Left lung (tissue), 10 donors: ENCODE data around the gene POLD4. TPM values are rescaled to one million over a fixed set of nuclear protein-coding genes. Genes with fewer than 3 reads are reported as not detected.

ENCODE experiments used
- ATAC-seq: fragments of 200-7000 bp; cut with Tn5 transposase; one replicate; pipeline ENCODE4 v1.9.1; 2020; ENCODE audit warnings: moderate library complexity
- DNase-seq, 4 donors: peaks; one replicate each; pipeline ENCODE4 v3.0.0-alpha.2; 2013 to 2020
- H3K27ac ChIP-seq, 2 donors: fragments of 200-600 bp; sonication (generic) in 1 of 2; one replicate each; pipeline versions ENCODE4 v1.5.0 to v1.8.0; 2020 to 2021
- H3K27me3 ChIP-seq, 2 donors: fragments of 200-600 bp; sonication (generic) in 1 of 2; one replicate each; pipeline versions ENCODE4 v1.5.0 to v1.8.0; 2020 to 2021
- H3K36me3 ChIP-seq, 2 donors: fragments of 200-600 bp; sonication (generic) in 1 of 2; one replicate each; pipeline versions ENCODE4 v1.5.0 to v1.8.0; 2020 to 2021
- H3K4me1 ChIP-seq, 2 donors: fragments of 200-600 bp; one replicate each; pipeline ENCODE4 v1.8.0; 2021
- H3K4me3 ChIP-seq, 2 donors: fragments of 200-600 bp; sonication (generic) in 1 of 2; one replicate each; pipeline versions ENCODE4 v1.5.0 to v1.8.0; 2020 to 2021; ENCODE audit warnings: mild to moderate bottlenecking in 1 of 2
- H3K9me3 ChIP-seq, 2 donors: fragments of 200-600 bp; sonication (generic) in 1 of 2; one replicate each; pipeline versions ENCODE4 v1.5.0 to v1.8.0; 2020 to 2021
- intact Hi-C, 2 donors: fragments of 100-400 bp; cut with DNase I; formaldehyde crosslinking; loops; one replicate each; pipeline versions ENCODE4 v1.11.2 to v1.14.2; 2022
- polyA plus RNA-seq, 6 donors: library from polyadenylated mRNA; unstranded; fragments of 120-200 nt; gene quantifications; one replicate each; pipeline ENCODE4 v1.2.1, GENCODE V29; 2013; ENCODE audit not compliant: insufficient read length in 6 of 6
- total RNA-seq, 2 donors: library from RNA; stranded (reverse); fragmentation: NEBNext Ultra II Directional; extraction: Animal tissue kit (Norgen Biotek cat#: 25700); gene quantifications; one replicate each; pipeline ENCODE4 v1.2.1, GENCODE V29; 2021
- TF ChIP-seq, protein P1 (sequence below), 2 donors: fragments of 200-600 bp; sonication (generic) in 1 of 2; IDR thresholded peaks; one replicate each; pipeline versions ENCODE4 v1.5.0 to v1.8.0; 2021; ENCODE audit warnings: antibody characterized with exemption in 2 of 2
- donor health status: DM: no; HTN: yes; CAD: no.
- donor health status: DM: no; HTN: no; CAD: no.

The POLD4 gene
- total and polyA plus RNA-seq, 8 donors: 26.7 to 77.3 (median 33.8) TPM

DNA sequence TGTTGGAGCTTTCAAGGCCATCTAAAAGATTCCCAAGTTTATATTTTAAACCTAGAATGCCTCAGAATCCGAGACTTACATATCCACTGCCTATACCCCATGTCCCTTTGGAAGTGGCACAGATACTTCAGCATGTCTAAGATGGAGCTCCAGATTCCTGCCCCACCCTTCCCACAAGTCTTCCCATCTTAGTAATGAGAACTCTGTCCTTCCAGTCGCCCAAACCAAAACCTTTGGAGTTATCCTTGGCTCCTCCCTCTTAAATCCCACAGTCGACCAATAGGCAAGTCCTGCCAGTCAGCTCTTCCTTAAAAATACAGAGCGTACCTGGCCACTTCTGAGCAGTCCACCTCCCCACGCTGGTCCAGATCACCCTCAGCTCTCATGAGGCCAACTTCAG, 4.3 kb downstream of the POLD4 start:
- Histone ChIP-seq H3K4me3 (no peak overlapping the region), H3K36me3 (no peaks in the 10 kb centered on the region), H3K4me1 (peaks cover 23 to 34% of the 10 kb centered on the region in 2 donors), H3K27ac (peak overlapping the region in 1 of 2 donors; percentile 3), H3K9me3 (no peaks in the 10 kb centered on the region), H3K27me3 (no peaks in the 10 kb centered on the region)
- intact Hi-C loops: no loop called here
- DNase-seq: no peak
- TF ChIP-seq, protein P1, sequence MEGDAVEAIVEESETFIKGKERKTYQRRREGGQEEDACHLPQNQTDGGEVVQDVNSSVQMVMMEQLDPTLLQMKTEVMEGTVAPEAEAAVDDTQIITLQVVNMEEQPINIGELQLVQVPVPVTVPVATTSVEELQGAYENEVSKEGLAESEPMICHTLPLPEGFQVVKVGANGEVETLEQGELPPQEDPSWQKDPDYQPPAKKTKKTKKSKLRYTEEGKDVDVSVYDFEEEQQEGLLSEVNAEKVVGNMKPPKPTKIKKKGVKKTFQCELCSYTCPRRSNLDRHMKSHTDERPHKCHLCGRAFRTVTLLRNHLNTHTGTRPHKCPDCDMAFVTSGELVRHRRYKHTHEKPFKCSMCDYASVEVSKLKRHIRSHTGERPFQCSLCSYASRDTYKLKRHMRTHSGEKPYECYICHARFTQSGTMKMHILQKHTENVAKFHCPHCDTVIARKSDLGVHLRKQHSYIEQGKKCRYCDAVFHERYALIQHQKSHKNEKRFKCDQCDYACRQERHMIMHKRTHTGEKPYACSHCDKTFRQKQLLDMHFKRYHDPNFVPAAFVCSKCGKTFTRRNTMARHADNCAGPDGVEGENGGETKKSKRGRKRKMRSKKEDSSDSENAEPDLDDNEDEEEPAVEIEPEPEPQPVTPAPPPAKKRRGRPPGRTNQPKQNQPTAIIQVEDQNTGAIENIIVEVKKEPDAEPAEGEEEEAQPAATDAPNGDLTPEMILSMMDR (IDR thresholded peaks at IDR 0.05): no peak
- ATAC-seq: no peak

GRCh38 chr11:67347964-67348749, 5.2 kb downstream of the POLD4 start:
- DNase-seq (no peak), ATAC-seq (no peak)
- Histone ChIP-seq H3K27me3 (no peaks in the 10 kb centered on the region), H3K4me1 (peaks cover 19 to 29% of the 10 kb centered on the region in 2 donors), H3K4me3 (no peak overlapping the region), H3K9me3 (no peaks in the 10 kb centered on the region), H3K36me3 (no peaks in the 10 kb centered on the region), H3K27ac (no peak overlapping the region)
- intact Hi-C loops: no loop called here
- TF ChIP-seq, protein P1 (IDR thresholded peaks at IDR 0.05): no peak

DNA sequence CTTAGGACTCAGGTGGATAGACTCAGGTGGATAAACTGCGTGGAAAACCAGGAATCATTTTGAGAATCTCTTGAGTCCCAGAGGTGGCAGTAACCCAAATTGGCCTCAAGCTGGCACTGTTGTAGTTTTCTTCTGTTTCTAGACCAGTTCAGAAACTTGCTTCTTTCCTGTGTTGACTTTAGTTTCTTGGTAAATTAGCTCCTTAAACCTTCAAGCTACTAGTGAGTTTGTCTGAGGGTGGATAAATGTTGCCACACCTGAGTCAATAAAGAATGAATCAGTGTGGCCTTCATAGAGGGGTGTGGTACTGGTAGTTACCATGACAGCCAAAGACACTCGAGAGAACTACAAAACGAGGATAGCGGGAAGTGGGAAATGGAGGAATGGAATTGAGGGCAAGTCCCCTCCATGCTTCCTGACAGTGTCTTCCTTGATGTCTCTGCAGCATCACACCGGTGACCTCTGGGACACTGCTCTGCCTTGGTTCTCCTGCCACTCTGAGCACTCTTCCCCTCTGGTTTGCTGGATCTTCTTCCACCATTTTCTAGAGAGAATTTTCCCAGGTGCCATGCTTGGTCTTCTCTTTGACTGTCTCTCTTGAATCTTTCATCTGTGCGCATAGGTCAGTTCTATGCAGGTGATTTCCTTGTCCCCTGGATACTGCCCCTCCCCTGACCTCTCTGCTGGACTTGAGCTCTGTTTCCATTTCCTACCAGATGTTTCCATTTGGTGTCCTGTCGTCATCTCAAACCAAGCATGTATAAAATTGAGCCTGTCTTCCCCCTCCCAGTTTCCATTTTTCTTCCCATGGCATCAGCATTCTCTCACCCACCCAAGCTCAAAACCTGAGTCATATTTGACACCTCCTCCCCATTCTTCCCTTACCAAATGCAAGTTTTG, 7.2 kb downstream of the POLD4 start:
- DNase-seq (peak in 1 of 4 donors; percentile 64), ATAC-seq (peak; percentile 91)
- TF ChIP-seq, protein P1 (IDR thresholded peaks at IDR 0.05): peak; percentile 33 to 54

GRCh38 chr11:67345247-67345919, 8.0 kb downstream of the POLD4 start:
- DNase-seq (no peak), ATAC-seq (peak; percentile 39)
- no peaks in the 10 kb centered on the region for H3K36me3 ChIP-seq
- H3K4me1 ChIP-seq: peaks cover 7 to 10% of the 10 kb centered on the region in 2 donors
- H3K27me3 ChIP-seq: no peaks in the 10 kb centered on the region
- H3K9me3 ChIP-seq: no peaks in the 10 kb centered on the region
- H3K4me3 ChIP-seq: no peak overlapping the region
- intact Hi-C loops: no loop called here
- peak overlapping the region; percentile 59 to 66 for H3K27ac ChIP-seq
- TF ChIP-seq, protein P1 (IDR thresholded peaks at IDR 0.05): no peak

More for the DNA sequence above, 7.2 kb downstream of the POLD4 start:
- H3K9me3 ChIP-seq: no peaks in the 10 kb centered on the region
- H3K36me3 ChIP-seq: no peaks in the 10 kb centered on the region
- H3K4me1 ChIP-seq: peaks cover 7 to 15% of the 10 kb centered on the region in 2 donors
- H3K27ac ChIP-seq: peak overlapping the region; percentile 59 to 66
- intact Hi-C loops: no loop called here
- H3K4me3 ChIP-seq: no peak overlapping the region
- H3K27me3 ChIP-seq: no peaks in the 10 kb centered on the region
